Activated CD4-positive, alpha-beta T cell treated with anti-CD3 and anti-CD28 coated beads, Interleukin-2, amount 50 U/mL, for 1 hour (primary cell): ENCODE measurements around the gene TNFRSF11A.

Experiments used
- DNase-seq: peaks from one replicate; pipeline ENCODE4 v3.0.0-alpha.2; 2020

The TNFRSF11A gene

GRCh38 chr18:62420513-62421209 is 95.6 kb downstream of the TNFRSF11A start:
- peak; percentile 56 for DNase-seq

GRCh38 chr18:62425465-62426190 is 100.5 kb downstream of the TNFRSF11A start:
- DNase-seq, result peak; percentile 23

- no peak for DNase-seq
Measured at GRCh38 chr18:62426191-62426488, 101.0 kb downstream of the TNFRSF11A start.

GRCh38 chr18:62432176-62432575 is 107.1 kb downstream of the TNFRSF11A start:
- DNase-seq, result no peak

- DNase-seq, result no peak
Measured at GRCh38 chr18:62434798-62435197, 109.7 kb downstream of the TNFRSF11A start.

- DNase-seq, result no peak
Measured at GRCh38 chr18:62435435-62436031, 110.4 kb downstream of the TNFRSF11A start.

GRCh38 chr18:62436636-62437234 is 111.6 kb downstream of the TNFRSF11A start:
- no peak for DNase-seq

- no peak for DNase-seq
Measured at GRCh38 chr18:62437235-62438017, 112.3 kb downstream of the TNFRSF11A start.

- DNase-seq, result no peak
Measured at GRCh38 chr18:62438018-62438329, 112.9 kb downstream of the TNFRSF11A start.

- no peak for DNase-seq
Measured at GRCh38 chr18:62438402-62438801, 113.3 kb downstream of the TNFRSF11A start.

GRCh38 chr18:62438866-62439265 is 113.8 kb downstream of the TNFRSF11A start:
- DNase-seq, result no peak
